ENCODE measurements around the gene PLAAT5. TPM values are rescaled to one million over a fixed set of nuclear protein-coding genes. Genes with fewer than 3 reads are reported as not detected.

The PLAAT5 gene
- 1 to 10 TPM in 2 of 3 donors, under 1 TPM in 1; 0.20 to 5.6 (median 1.3) TPM for total RNA-seq
- long read RNA-seq, donor 1, partial matches to known transcripts: 0 of 3 reads
- long read RNA-seq, donor 1, other reads (novel, unspliced or antisense): 1 of 3 reads
- long read RNA-seq, donor 2: 0 reads

GRCh38 chr11:63490551-63491239 is at the start of gene PLAAT5:
Gene PLAAT5, minus strand, starts transcription at chr11:63491167. Its CDS starts 133 bp downstream, at chr11:63491034.
- intact Hi-C loops (cut with DNase I, micrococcal nuclease): no loop called here
- Histone ChIP-seq H3K9me3 (no peaks in the 10 kb centered on the region), H3K4me3 (no peak within 1 kb of the TSS), H3K36me3 (ENCODE audit: low read depth) (no peaks in the 10 kb centered on the region), H3K4me1 (ENCODE audit: low read depth) (peaks cover 5% of the 10 kb centered on the region)
- DNase-seq (peak in 1 of 3 donors; percentile 20), ATAC-seq (peak; percentile 56)
- TF ChIP-seq CTCF (IDR thresholded peaks at IDR 0.05): no peak

- H3K36me3 ChIP-seq (ENCODE audit: low read depth): no peaks in the 10 kb centered on the region
- intact Hi-C loops (cut with DNase I, micrococcal nuclease): no loop called here
- DNase-seq (no peak), ATAC-seq (peak; percentile 37)
- H3K9me3 ChIP-seq: no peaks in the 10 kb centered on the region
- no peak overlapping the region for H3K4me3 ChIP-seq
- peaks cover 19% of the 10 kb centered on the region for H3K4me1 ChIP-seq (ENCODE audit: low read depth)
- TF ChIP-seq CTCF (IDR thresholded peaks at IDR 0.05): no peak
Observed at GRCh38 chr11:63537293-63538101, 46.5 kb upstream of the PLAAT5 start.

GRCh38 chr11:63536669-63537292 is 45.8 kb upstream of the PLAAT5 start, which contains the start of gene PLAAT4:
Gene PLAAT4, plus strand, starts transcription at chr11:63536808. Its CDS starts 61 bp downstream, at chr11:63536869.
- TF ChIP-seq CTCF (IDR thresholded peaks at IDR 0.05): no peak
- Histone ChIP-seq H3K9me3 (no peaks in the 10 kb centered on the region), H3K4me1 (ENCODE audit: low read depth) (peaks cover 19% of the 10 kb centered on the region), H3K36me3 (ENCODE audit: low read depth) (no peaks in the 10 kb centered on the region), H3K4me3 (no peak within 1 kb of the TSS)
- ATAC-seq: peak; percentile 78
- DNase-seq: peak in 2 of 3 donors; percentile 57 to 59
- intact Hi-C loops (cut with DNase I, micrococcal nuclease): no loop called here

GRCh38 chr11:63535734-63536133 is 44.8 kb upstream of the PLAAT5 start:
- no peak for TF ChIP-seq CTCF (IDR thresholded peaks at IDR 0.05)
- peaks cover 22% of the 10 kb centered on the region for H3K4me1 ChIP-seq (ENCODE audit: low read depth)
- no peaks in the 10 kb centered on the region for H3K36me3 ChIP-seq (ENCODE audit: low read depth)
- intact Hi-C loops (cut with DNase I, micrococcal nuclease): no loop called here
- DNase-seq (no peak), ATAC-seq (peak; percentile 17)
- no peaks in the 10 kb centered on the region for H3K9me3 ChIP-seq
- no peak overlapping the region for H3K4me3 ChIP-seq

GRCh38 chr11:63534895-63535461 is 44.0 kb upstream of the PLAAT5 start:
- no peaks in the 10 kb centered on the region for H3K9me3 ChIP-seq
- no peak for TF ChIP-seq CTCF (IDR thresholded peaks at IDR 0.05)
- peaks cover 22% of the 10 kb centered on the region for H3K4me1 ChIP-seq (ENCODE audit: low read depth)
- intact Hi-C loops (cut with DNase I, micrococcal nuclease): no loop called here
- DNase-seq: no peak
- ATAC-seq: peak; percentile 34
- H3K4me3 ChIP-seq: no peak overlapping the region
- H3K36me3 ChIP-seq (ENCODE audit: low read depth): no peaks in the 10 kb centered on the region
